ENCODE measurements around the gene CLEC1A.

CLEC1A gene

DNA sequence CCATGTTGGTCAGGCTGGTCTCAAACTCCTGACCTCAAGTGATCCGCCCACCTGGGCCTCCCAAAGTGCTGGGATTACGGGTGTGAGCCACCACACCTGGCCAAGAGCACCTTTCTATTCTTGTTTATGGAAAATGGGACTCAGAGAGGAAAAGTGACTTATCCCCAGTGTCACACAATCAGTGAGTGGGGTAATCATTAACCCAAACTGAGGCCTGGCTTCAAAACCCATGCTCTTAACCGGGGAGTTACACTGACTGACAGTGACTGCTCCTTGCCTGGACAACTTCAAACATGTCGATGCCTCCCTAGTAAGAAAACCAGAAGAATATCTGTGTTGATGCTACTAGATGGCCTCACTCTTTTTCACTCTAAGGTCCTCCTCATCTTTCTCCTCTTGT lies 23.9 kb upstream of the CLEC1A start:
- Histone ChIP-seq H3K9me3 (ENCODE audit: severe bottlenecking) (no peaks in the 10 kb centered on the region), H3K27me3 (ENCODE audit: insufficient read depth, low read depth, severe bottlenecking) (no peaks in the 10 kb centered on the region), H3K4me3 (ENCODE audit: low read depth, low read length) (no peak overlapping the region), H3K36me3 (no peaks in the 10 kb centered on the region), H3K27ac (no peak overlapping the region)
- no peak for DNase-seq
- TF ChIP-seq, protein P1, sequence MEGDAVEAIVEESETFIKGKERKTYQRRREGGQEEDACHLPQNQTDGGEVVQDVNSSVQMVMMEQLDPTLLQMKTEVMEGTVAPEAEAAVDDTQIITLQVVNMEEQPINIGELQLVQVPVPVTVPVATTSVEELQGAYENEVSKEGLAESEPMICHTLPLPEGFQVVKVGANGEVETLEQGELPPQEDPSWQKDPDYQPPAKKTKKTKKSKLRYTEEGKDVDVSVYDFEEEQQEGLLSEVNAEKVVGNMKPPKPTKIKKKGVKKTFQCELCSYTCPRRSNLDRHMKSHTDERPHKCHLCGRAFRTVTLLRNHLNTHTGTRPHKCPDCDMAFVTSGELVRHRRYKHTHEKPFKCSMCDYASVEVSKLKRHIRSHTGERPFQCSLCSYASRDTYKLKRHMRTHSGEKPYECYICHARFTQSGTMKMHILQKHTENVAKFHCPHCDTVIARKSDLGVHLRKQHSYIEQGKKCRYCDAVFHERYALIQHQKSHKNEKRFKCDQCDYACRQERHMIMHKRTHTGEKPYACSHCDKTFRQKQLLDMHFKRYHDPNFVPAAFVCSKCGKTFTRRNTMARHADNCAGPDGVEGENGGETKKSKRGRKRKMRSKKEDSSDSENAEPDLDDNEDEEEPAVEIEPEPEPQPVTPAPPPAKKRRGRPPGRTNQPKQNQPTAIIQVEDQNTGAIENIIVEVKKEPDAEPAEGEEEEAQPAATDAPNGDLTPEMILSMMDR (IDR thresholded peaks at IDR 0.05; ENCODE audit: low read depth, low read length) = no peak

DNA sequence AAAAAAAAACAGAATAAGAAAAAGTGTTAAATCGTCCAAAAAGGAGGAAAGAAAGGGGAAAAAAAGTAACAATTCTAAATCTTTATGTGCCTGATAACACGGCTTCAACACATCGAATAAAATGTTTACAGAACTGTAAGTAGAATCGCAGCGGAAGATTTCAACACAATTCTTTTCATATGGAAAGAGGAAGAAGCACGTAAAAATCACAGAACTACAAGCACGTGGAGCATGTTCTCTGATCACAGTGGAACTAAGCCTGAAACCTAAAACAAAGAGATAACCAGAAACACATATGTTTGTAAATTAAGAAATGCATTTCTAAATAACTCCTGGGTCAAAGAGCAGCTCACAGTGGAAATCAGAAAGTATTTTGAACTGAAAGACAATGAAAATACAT lies 22.5 kb upstream of the CLEC1A start:
- Histone ChIP-seq H3K36me3 (no peaks in the 10 kb centered on the region), H3K27me3 (ENCODE audit: insufficient read depth, low read depth, severe bottlenecking) (no peaks in the 10 kb centered on the region), H3K4me3 (ENCODE audit: low read depth, low read length) (no peak overlapping the region), H3K9me3 (ENCODE audit: severe bottlenecking) (no peaks in the 10 kb centered on the region), H3K27ac (no peak overlapping the region)
- TF ChIP-seq, protein P1 (IDR thresholded peaks at IDR 0.05; ENCODE audit: low read depth, low read length) = no peak
- no peak for DNase-seq

DNA sequence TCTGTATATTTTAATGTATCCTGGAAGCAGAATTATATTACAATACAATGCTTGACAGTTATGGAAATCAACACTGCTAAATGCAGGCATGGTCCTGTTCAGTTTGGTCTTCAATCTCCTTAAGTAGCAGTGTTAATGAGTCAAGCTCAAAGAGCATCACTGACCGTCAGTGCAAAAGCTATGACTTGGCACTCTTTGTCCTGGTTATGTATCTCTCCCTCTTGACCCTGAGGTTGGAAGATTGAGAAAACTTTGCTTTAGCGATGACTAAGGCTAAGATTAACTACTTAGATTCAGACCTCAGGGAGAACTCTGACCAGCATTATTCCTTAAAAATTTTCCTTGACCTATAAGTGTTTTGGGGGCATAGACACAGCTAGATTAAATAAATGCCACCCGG lies 20.3 kb upstream of the CLEC1A start:
- H3K27me3 ChIP-seq (ENCODE audit: insufficient read depth, low read depth, severe bottlenecking) = no peaks in the 10 kb centered on the region
- no peak overlapping the region for H3K27ac ChIP-seq
- H3K4me3 ChIP-seq (ENCODE audit: low read depth, low read length) = no peak overlapping the region
- DNase-seq = no peak
- no peaks in the 10 kb centered on the region for H3K36me3 ChIP-seq
- H3K9me3 ChIP-seq (ENCODE audit: severe bottlenecking) = no peaks in the 10 kb centered on the region
- TF ChIP-seq, protein P1 (IDR thresholded peaks at IDR 0.05; ENCODE audit: low read depth, low read length) = no peak

DNA sequence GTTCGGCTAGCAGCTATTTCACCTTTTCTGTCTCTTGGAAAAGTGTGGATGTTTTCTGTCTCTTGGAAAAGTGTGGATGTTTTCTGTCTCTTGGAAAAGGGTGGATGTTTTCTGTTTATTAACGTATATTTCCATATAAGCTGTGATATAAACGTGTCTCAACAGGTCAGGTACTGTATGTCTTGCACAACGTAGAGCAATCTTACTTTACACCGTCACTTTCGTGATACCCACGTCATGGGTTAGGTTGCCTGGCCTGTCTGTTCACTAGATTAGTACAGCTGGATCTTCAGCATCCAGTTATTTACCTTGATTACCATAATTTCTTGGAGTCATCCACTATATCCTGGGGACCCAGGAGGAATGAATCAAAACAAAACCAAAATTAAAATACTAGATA lies 17.1 kb upstream of the CLEC1A start:
- Histone ChIP-seq H3K36me3 (no peaks in the 10 kb centered on the region), H3K4me3 (ENCODE audit: low read depth, low read length) (no peak overlapping the region), H3K9me3 (ENCODE audit: severe bottlenecking) (no peaks in the 10 kb centered on the region), H3K27me3 (ENCODE audit: insufficient read depth, low read depth, severe bottlenecking) (no peaks in the 10 kb centered on the region), H3K27ac (no peak overlapping the region)
- TF ChIP-seq, protein P1 (IDR thresholded peaks at IDR 0.05; ENCODE audit: low read depth, low read length) = no peak
- no peak for DNase-seq

DNA sequence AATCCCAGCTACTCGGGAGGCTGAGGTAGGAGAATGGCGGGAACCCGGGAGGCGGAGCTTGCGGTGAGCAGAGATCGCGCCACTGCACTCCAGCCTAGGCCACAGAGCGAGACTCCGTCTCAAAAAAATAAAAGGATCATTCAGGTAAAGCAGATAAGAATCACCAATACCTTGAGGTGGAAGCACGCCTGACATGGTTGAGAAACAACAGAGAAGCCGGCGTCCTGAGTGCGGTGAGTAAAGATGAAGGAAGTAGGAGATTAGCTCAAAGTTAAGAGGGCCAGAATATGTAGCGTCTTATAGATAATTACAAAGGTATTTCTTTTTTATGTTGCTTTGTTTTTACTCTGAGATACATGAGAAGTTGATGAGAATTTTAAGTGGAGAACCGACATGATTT lies 16.5 kb upstream of the CLEC1A start:
- Histone ChIP-seq H3K27ac (no peak overlapping the region), H3K9me3 (ENCODE audit: severe bottlenecking) (no peaks in the 10 kb centered on the region), H3K27me3 (ENCODE audit: insufficient read depth, low read depth, severe bottlenecking) (no peaks in the 10 kb centered on the region), H3K4me3 (ENCODE audit: low read depth, low read length) (no peak overlapping the region), H3K36me3 (no peaks in the 10 kb centered on the region)
- TF ChIP-seq, protein P1 (IDR thresholded peaks at IDR 0.05; ENCODE audit: low read depth, low read length) = no peak
- no peak for DNase-seq

DNA sequence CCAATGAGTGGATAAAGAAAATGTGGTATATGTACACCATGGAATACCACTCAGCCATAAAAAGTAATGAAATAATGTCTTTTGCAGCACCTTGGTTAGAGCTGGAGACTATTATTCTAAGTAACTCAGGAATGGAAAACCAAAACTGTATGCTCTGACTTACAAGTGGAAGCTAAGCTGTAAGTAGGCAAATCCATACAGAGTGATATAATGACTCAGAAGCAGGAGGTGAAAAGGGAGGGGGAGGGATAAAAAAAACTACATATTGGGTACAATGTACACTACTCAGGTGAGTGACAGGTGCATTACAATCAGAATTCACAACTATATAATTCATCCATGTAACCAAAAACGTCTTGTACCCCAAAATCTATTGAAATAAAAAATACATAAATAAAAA lies 15.1 kb upstream of the CLEC1A start:
- H3K4me3 ChIP-seq (ENCODE audit: low read depth, low read length) = no peak overlapping the region
- H3K27ac ChIP-seq = no peak overlapping the region
- no peak for DNase-seq
- no peaks in the 10 kb centered on the region for H3K36me3 ChIP-seq
- H3K9me3 ChIP-seq (ENCODE audit: severe bottlenecking) = no peaks in the 10 kb centered on the region
- TF ChIP-seq, protein P1 (IDR thresholded peaks at IDR 0.05; ENCODE audit: low read depth, low read length) = no peak
- no peaks in the 10 kb centered on the region for H3K27me3 ChIP-seq (ENCODE audit: insufficient read depth, low read depth, severe bottlenecking)
